H1 (cell line): ENCODE measurements around the gene SENP3. TPM values are rescaled to one million over a fixed set of nuclear protein-coding genes. Genes with fewer than 3 reads are reported as not detected.

Experiments used
- CTCF ChIA-PET: fragments of 300-600 bp; sonication (Branson Sonifier 250); formaldehyde crosslinking; loops from one replicate; lab custom pipeline; 2021; ENCODE audit not compliant: partially characterized antibody; lab: Charles Lee
- POLR2A ChIA-PET: fragments of 300-600 bp; sonication (Branson Sonifier 250); formaldehyde crosslinking; loops from one replicate; lab custom pipeline; 2021; ENCODE audit warnings: inconsistent platforms; ENCODE audit not compliant: partially characterized antibody; lab: Charles Lee
- DNase-seq, 2 experiments: peaks; one replicate each; pipeline versions ENCODE4 v3.0.0 to v3.0.0-alpha.2; 2010 to 2022; ENCODE audit warnings: low spot score in 2 of 2, low read depth in 1 of 2, mixed read lengths in 1 of 2
- FAIRE-seq: peaks from 2 replicates; lab custom pipeline; 2011; peaks lifted over from hg19 to GRCh38; lab: Jason Lieb, UNC
- H2AFZ ChIP-seq: 2 replicates; pipeline ENCODE4 v1.8.1; 2012; ENCODE audit warnings: low read length, inconsistent platforms
- H2AK5ac ChIP-seq: 2 replicates; pipeline ENCODE4 v1.6.1; 2013; ENCODE audit warnings: low read depth, low read length
- H2BK120ac ChIP-seq: replicated peaks from 2 replicates; pipeline ENCODE3; 2013; ENCODE audit warnings: low read depth, low read length, inconsistent platforms
- H2BK12ac ChIP-seq: 2 replicates; pipeline ENCODE4 v1.6.1; 2013; ENCODE audit warnings: low read depth, low read length
- H2BK15ac ChIP-seq: 2 replicates; pipeline ENCODE4 v1.6.1; 2013; ENCODE audit warnings: low read length
- H2BK20ac ChIP-seq: 2 replicates; pipeline ENCODE4 v1.6.1; 2013; ENCODE audit warnings: low read length
- H2BK5ac ChIP-seq: 2 replicates; pipeline ENCODE4 v1.6.1; 2013; ENCODE audit warnings: low read depth, low read length
- H3K14ac ChIP-seq: 2 replicates; pipeline ENCODE4 v1.6.1; 2013; ENCODE audit warnings: inconsistent platforms; ENCODE audit not compliant: insufficient read length
- H3K18ac ChIP-seq: 2 replicates; pipeline ENCODE4 v1.6.1; 2013; ENCODE audit warnings: low read length; ENCODE audit errors: extremely low read depth
- H3K23ac ChIP-seq: 2 replicates; pipeline ENCODE4 v1.6.1; 2013; ENCODE audit warnings: inconsistent platforms; ENCODE audit not compliant: insufficient read length
- H3K23me2 ChIP-seq: 2 replicates; pipeline ENCODE4 v1.6.1; 2013; ENCODE audit warnings: low read depth, low read length
- H3K27ac ChIP-seq: 2 replicates; pipeline ENCODE4 v1.6.1; 2011; ENCODE audit warnings: low read depth, low read length, inconsistent platforms
- H3K27me3 ChIP-seq, 4 experiments: replicated peaks in 1 of 4; 1 replicate in 1 of 4; 2 replicates in 3 of 4; pipeline versions ENCODE4 v1.6.1 to v1.8.1; 2011 to 2013; ENCODE audit warnings: low read length in 3 of 4, mild to moderate bottlenecking in 3 of 4, inconsistent platforms in 2 of 4, mixed read lengths in 2 of 4, moderate library complexity in 1 of 4; ENCODE audit not compliant: control insufficient read depth in 3 of 4, insufficient read depth in 3 of 4; ENCODE audit errors: extremely low read depth in 1 of 4
- H3K36me3 ChIP-seq, 4 experiments: 2 replicates each; pipeline versions ENCODE4 v1.6.1 to v1.8.1; 2011 to 2013; ENCODE audit warnings: mild to moderate bottlenecking in 4 of 4, low read length in 3 of 4, moderate library complexity in 2 of 4, control low read depth in 1 of 4, inconsistent platforms in 1 of 4; ENCODE audit not compliant: insufficient read depth in 4 of 4, control insufficient read depth in 2 of 4
- H3K4ac ChIP-seq: replicated peaks from 2 replicates; pipeline ENCODE3; 2013; ENCODE audit warnings: low read length, low read depth, mixed read lengths, inconsistent platforms; ENCODE audit not compliant: insufficient read length
- H3K4me1 ChIP-seq, 4 experiments: replicated peaks in 1 of 4; 1 replicate in 1 of 4; 2 replicates in 3 of 4; pipeline versions ENCODE4 v1.6.1 to v1.8.1; 2011 to 2013; ENCODE audit warnings: low read length in 3 of 4, inconsistent platforms in 2 of 4, mixed read lengths in 1 of 4; ENCODE audit not compliant: insufficient read depth in 4 of 4, control insufficient read depth in 3 of 4
- H3K4me2 ChIP-seq, 2 experiments: 2 replicates each; pipeline versions ENCODE4 v1.6.1 to v1.8.1; 2011 to 2013; ENCODE audit warnings: low read depth in 2 of 2, low read length in 2 of 2, control low read depth in 1 of 2, inconsistent platforms in 1 of 2, mild to moderate bottlenecking in 1 of 2; ENCODE audit not compliant: insufficient read depth in 1 of 2
- H3K4me3 ChIP-seq, 4 experiments: fragments of 200-600, 300-600 bp in 1 of 4; sonication (generic), shearing (Covaris generic), sonication (Bioruptor Twin) in 1 of 4; 2 replicates each; pipeline versions ENCODE4 v1.5.1 to v1.8.1; 2011 to 2016; ENCODE audit warnings: low read length in 4 of 4, low read depth in 3 of 4, control low read depth in 2 of 4, inconsistent platforms in 2 of 4, mild to moderate bottlenecking in 2 of 4, mixed read lengths in 1 of 4, moderate library complexity in 1 of 4; ENCODE audit not compliant: insufficient read depth in 2 of 4; ENCODE audit errors: extremely low read depth in 1 of 4
- H3K56ac ChIP-seq: replicated peaks from 2 replicates; pipeline ENCODE3; 2013; ENCODE audit warnings: low read depth, mild to moderate bottlenecking, mixed read lengths, low read length, inconsistent platforms; ENCODE audit not compliant: insufficient read length
- H3K79me1 ChIP-seq: 2 replicates; pipeline ENCODE4 v1.6.1; 2013; ENCODE audit warnings: low read depth, low read length, control low read depth
- H3K79me2 ChIP-seq, 2 experiments: 2 replicates each; pipeline versions ENCODE4 v1.6.1 to v1.8.1; 2012 to 2013; ENCODE audit warnings: low read length in 2 of 2, mild to moderate bottlenecking in 2 of 2, inconsistent platforms in 1 of 2; ENCODE audit not compliant: insufficient read depth in 2 of 2, control insufficient read depth in 1 of 2
- H3K9ac ChIP-seq, 4 experiments: replicated peaks in 1 of 4; 1 replicate in 1 of 4; 2 replicates in 3 of 4; pipeline versions ENCODE4 v1.6.1 to v1.8.1; 2011 to 2013; ENCODE audit warnings: low read depth in 3 of 4, low read length in 3 of 4, control low read depth in 2 of 4, mild to moderate bottlenecking in 2 of 4, moderate library complexity in 2 of 4, inconsistent platforms in 1 of 4; ENCODE audit errors: extremely low read depth in 1 of 4
- H3K9me3 ChIP-seq, 2 experiments: 2 replicates each; pipeline versions ENCODE4 v1.6.1 to v1.8.1; 2012 to 2013; ENCODE audit warnings: mild to moderate bottlenecking in 2 of 2, moderate library complexity in 2 of 2, control low read depth in 1 of 2, inconsistent platforms in 1 of 2, low read depth in 1 of 2, low read length in 1 of 2, mixed read lengths in 1 of 2; ENCODE audit not compliant: insufficient read depth in 2 of 2
- H4K20me1 ChIP-seq, 2 experiments: replicated peaks in 1 of 2; 2 replicates each; pipeline versions ENCODE3 to v1.8.1; 2011 to 2013; ENCODE audit warnings: inconsistent platforms in 2 of 2, low read length in 2 of 2, mild to moderate bottlenecking in 1 of 2; ENCODE audit not compliant: insufficient read depth in 2 of 2, control insufficient read depth in 1 of 2
- H4K5ac ChIP-seq: 2 replicates; pipeline ENCODE4 v1.6.1; 2013; ENCODE audit warnings: low read length, low read depth, mixed read lengths, inconsistent platforms; ENCODE audit not compliant: insufficient read length
- H4K8ac ChIP-seq: 2 replicates; pipeline ENCODE4 v1.8.0; 2013; ENCODE audit warnings: mild to moderate bottlenecking, moderate library complexity, low read length, inconsistent platforms; ENCODE audit not compliant: insufficient read depth; ENCODE audit errors: extremely low read depth
- H4K91ac ChIP-seq: replicated peaks from 2 replicates; pipeline ENCODE3; 2013; ENCODE audit warnings: low read length, mixed read lengths, inconsistent platforms; ENCODE audit not compliant: insufficient read length
- BCL11A ChIP-seq, 2 experiments: IDR thresholded peaks; one replicate each; pipeline ENCODE4 v1.6.1; 2011; ENCODE audit warnings: low read depth in 2 of 2, low read length in 2 of 2, mild to moderate bottlenecking in 2 of 2
- CEBPB ChIP-seq: IDR thresholded peaks from 2 replicates; pipeline ENCODE4 v1.6.1; 2012; ENCODE audit warnings: low read depth, low read length
- CHD2 ChIP-seq: IDR thresholded peaks from 2 replicates; pipeline ENCODE4 v1.6.1; 2012; ENCODE audit warnings: low read length, improper control_type of control experiment
- KDM5A ChIP-seq: fragments of 200-600 bp; IDR thresholded peaks from 2 replicates; pipeline ENCODE4 v1.7.1; 2012; ENCODE audit warnings: mild to moderate bottlenecking, low read length, inconsistent platforms, mixed read lengths
- NANOG ChIP-seq: IDR thresholded peaks from 2 replicates; pipeline ENCODE4 v1.6.1; 2011; ENCODE audit warnings: low read length, low read depth, mild to moderate bottlenecking, inconsistent platforms; ENCODE audit not compliant: insufficient read depth, poor library complexity, severe bottlenecking
- RBBP5 ChIP-seq: IDR thresholded peaks from 2 replicates; pipeline ENCODE4 v1.7.1; 2012; ENCODE audit warnings: low read depth, mild to moderate bottlenecking, inconsistent platforms, low read length, moderate library complexity, borderline replicate concordance
- RNF2 ChIP-seq: fragments of 200-900, 300-1000 bp; sonication (generic); IDR thresholded peaks from 2 replicates; pipeline ENCODE4 v1.7.1; 2016; ENCODE audit warnings: borderline replicate concordance, low read depth, mild to moderate bottlenecking, antibody characterized with exemption, low read length; ENCODE audit not compliant: poor library complexity, severe bottlenecking; ENCODE audit errors: missing control alignments
- SP2 ChIP-seq: IDR thresholded peaks from 2 replicates; pipeline ENCODE4 v1.6.1; 2012; ENCODE audit warnings: mild to moderate bottlenecking, low read length, inconsistent platforms
- SUZ12 ChIP-seq: fragments of 200-600 bp; sonication (generic); IDR thresholded peaks from 2 replicates; pipeline ENCODE4 v1.6.1; 2012; ENCODE audit warnings: mild to moderate bottlenecking, inconsistent platforms, low read length, moderate library complexity, mixed read lengths
- WGBS, 2 experiments: shearing (Covaris generic) in 1 of 2; methylation state at CpG; one replicate each; pipeline versions ENCODE4 v1.1.6 to v1.1.7; 2013 to 2015; ENCODE audit warnings: low lambda C conversion rate in 2 of 2, mixed read lengths in 2 of 2, inconsistent platforms in 1 of 2, low coverage in 1 of 2, missing lambda C conversion rate in 1 of 2; ENCODE audit not compliant: insufficient replicate concordance in 2 of 2, insufficient coverage in 1 of 2, insufficient read length in 1 of 2; ENCODE audit errors: extremely low coverage in 1 of 2, missing lambda C conversion rate in 1 of 2; 5-methylcytosine and 5-hydroxymethylcytosine counted together
- polyA plus RNA-seq, 7 experiments: library from polyadenylated mRNA; depleted of rRNA in 3 of 7; stranded (reverse) in 5 of 7; unstranded in 2 of 7; fragments of >200 nt in 5 of 7; fragments of 200-250 nt in 2 of 7; gene quantifications; 1 replicate in 5 of 7; 2 replicates in 1 of 7; 4 replicates in 1 of 7; pipeline versions ENCODE4 v1.2.1 to v1.2.3, GENCODE V29; 2011 to 2013; ENCODE audit warnings: missing spikeins in 2 of 7, mixed read lengths in 2 of 7
- total RNA-seq: library from RNA; stranded (reverse); fragmentation: NEBNext Ultra II Directional; extraction: Animal tissue kit (Norgen Biotek cat#: 25700); gene quantifications from 2 replicates; pipeline ENCODE4 v1.2.1, GENCODE V29; 2021
- TF ChIP-seq, protein P1 (sequence below): IDR thresholded peaks from 2 replicates; pipeline ENCODE4 v1.6.1; 2012; ENCODE audit warnings: inconsistent platforms

SENP3 gene
- total and polyA plus RNA-seq, 2 of the 8 experiments (the other 6 are each of a cell fraction or from before 2014, with no cell fraction given): 86.2 to 129 TPM

DNA sequence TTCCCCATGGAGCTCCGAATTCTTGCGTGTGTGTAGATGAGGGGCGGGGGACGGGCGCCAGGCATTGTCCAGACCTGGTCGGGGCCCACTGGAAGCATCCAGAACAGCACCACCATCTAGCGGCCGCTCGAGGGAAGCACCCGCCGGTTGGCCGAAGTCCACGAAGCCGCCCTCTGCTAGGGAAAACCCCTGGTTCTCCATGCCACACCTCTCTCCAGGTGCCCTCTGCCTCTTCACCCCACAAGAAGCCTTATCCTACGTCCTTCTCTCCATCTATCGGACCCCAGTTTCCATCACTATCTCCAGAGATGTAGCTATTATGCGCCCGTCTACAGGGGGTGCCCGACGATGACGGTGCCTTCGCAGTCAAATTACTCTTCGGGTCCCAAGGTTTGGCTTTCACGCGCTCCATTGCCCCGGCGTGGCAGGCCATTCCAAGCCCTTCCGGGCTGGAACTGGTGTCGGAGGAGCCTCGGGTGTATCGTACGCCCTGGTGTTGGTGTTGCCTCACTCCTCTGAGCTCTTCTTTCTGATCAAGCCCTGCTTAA, 617 bp upstream of the SENP3 start:
- Histone ChIP-seq H3K9me3 (no peaks in the 10 kb centered on the region), H3K4me1 (peaks cover 11 to 40% (median 24%) of the 10 kb centered on the region in 4 experiments), H3K9ac (peak overlapping the region; percentile 22 to 76 (median 66); a peak in 6 of 7 replicates), H3K79me2 (peaks cover 4 to 26% of the 10 kb centered on the region in 2 experiments; a peak in 3 of 4 replicates), H3K36me3 (peaks cover 22 to 28% (median 23%) of the 10 kb centered on the region in 4 experiments), H3K27ac (peak overlapping the region; percentile 37; the same call in 1 of the 2 replicates), H4K8ac (no peak overlapping the region), H3K23ac (no peak overlapping the region), H4K91ac (peak overlapping the region; percentile 61), H3K56ac (peak overlapping the region; percentile 62), H3K4ac (no peak overlapping the region), H3K27me3 (no peaks in the 10 kb centered on the region), H3K4me2 (peak overlapping the region; percentile 49 to 96), H2BK5ac (peak overlapping the region; percentile 2; the same call in 1 of the 2 replicates), H3K4me3 (peak overlapping the region; percentile 69 to 96 (median 78)), H2AK5ac (no peak overlapping the region), H3K18ac (no peak overlapping the region; the same call in 1 of the 2 replicates), H4K20me1 (peaks cover 0 to 1% of the 10 kb centered on the region in 2 experiments), H4K5ac (peak overlapping the region; percentile 61), H3K79me1 (peaks cover 9% of the 10 kb centered on the region), H2AFZ (no peak overlapping the region), H2BK12ac (0 out of 2 replicates have a peak overlapping the region, but pooled peaks have one; percentile 27), H2BK120ac (no peak overlapping the region), H3K14ac (no peak overlapping the region), H2BK20ac (no peak overlapping the region), H3K23me2 (peaks cover 6% of the 10 kb centered on the region; the same call in 1 of the 2 replicates), H2BK15ac (no peak overlapping the region)
- ChIA-PET POLR2A (interaction anchor here (0.7 to 37.5 kb wide), 25 partner anchors 9 to 301 kb away, joined by 3 to 1144 read pairs (median 5); partner anchors contain the start of genes CD68, GPS2, MPDU1 and POLR2A), CTCF (interaction anchor here (0.8 to 12.7 kb wide), 74 partner anchors 9 to 515 kb away, joined by 3 to 251 read pairs (median 6); partner anchors contain the start of genes CHRNB1, MPDU1, NEURL4 and SAT2)
- DNase-seq (peak in 1 of 2 experiments; percentile 92), FAIRE-seq (peak; percentile 52)
- WGBS, 2 experiments: 1% methylated on average over 30 of the region's 32 CpGs; no CpG with 5 or more reads in 1 of the 2 experiments
- TF ChIP-seq KDM5A (peak; percentile 12), CEBPB (no peak), SUZ12 (no peak), CHD2 (no peak), RBBP5 (no peak), NANOG (no peak), SP2 (no peak), BCL11A (IDR thresholded peaks at IDR 0.05; ENCODE audit: low read depth in 2 of 2, low read length in 2 of 2) (no peak), RNF2 (no peak)
- TF ChIP-seq, protein P1, sequence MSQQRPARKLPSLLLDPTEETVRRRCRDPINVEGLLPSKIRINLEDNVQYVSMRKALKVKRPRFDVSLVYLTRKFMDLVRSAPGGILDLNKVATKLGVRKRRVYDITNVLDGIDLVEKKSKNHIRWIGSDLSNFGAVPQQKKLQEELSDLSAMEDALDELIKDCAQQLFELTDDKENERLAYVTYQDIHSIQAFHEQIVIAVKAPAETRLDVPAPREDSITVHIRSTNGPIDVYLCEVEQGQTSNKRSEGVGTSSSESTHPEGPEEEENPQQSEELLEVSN: no peak
